GM12892 (cell line): ENCODE results near the gene LST1.

Source experiments
- POLR2A ChIP-seq: IDR thresholded peaks from 2 replicates; pipeline ENCODE4 v1.6.1; 2011; ENCODE audit warnings: low read depth, low read length, control low read depth
- POLR2AphosphoS5 ChIP-seq: IDR thresholded peaks from 2 replicates; pipeline ENCODE4 v1.6.1; 2011; ENCODE audit warnings: low read depth, low read length, control low read depth

DNA sequence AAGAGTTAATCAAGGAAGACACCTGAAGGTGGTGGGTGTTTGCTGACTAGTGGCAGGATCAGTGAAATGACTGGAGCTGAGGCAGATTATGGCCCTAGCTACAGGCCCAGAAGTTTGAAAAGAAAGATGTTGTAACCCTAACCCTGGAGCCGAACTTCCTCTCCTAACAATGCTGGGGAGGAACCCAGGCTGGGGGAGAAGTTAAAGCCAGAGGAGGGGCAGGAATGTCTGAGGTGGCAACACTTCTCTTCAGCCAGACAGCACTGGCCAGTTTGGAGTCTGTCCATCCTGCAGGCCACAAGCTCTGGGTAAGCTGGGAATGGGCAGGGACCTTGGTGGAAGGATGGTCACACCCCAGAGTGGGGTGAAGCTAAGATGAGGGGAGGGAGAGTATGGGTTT is at the start of gene LST1:
- TF ChIP-seq POLR2A: no peak
- no peak for TF ChIP-seq POLR2AphosphoS5
